GM12878 (cell line): ENCODE data around the gene SPSB2. TPM values are rescaled to one million over a fixed set of nuclear protein-coding genes. Genes with fewer than 3 reads are reported as not detected.
"Not testable (repeated sequence)": the region's sequence is repeated elsewhere in the genome, so short reads cannot be mapped to it uniquely, and the experiment has no call there.

Experiments
- ATAC-seq: fragments of 200-7000 bp; cut with Tn5 transposase; 3 replicates; pipeline ENCODE4 v1.9.1; 2020; ENCODE audit warnings: mild to moderate bottlenecking, moderate library complexity
- BruUV-seq: library from RNA; stranded (reverse); fragments of 400-500 nt; replicated peaks from 2 replicates; lab custom pipeline; 2021; lab: Mats Ljungman, UMichigan
- CTCF ChIA-PET: fragments of 300-600 bp; sonication (Branson Sonifier 250); formaldehyde crosslinking; extraction: SDS; loops from one replicate; lab custom pipeline; 2021; ENCODE audit warnings: inconsistent platforms; lab: Yijun Ruan, JAX
- POLR2A ChIA-PET: fragments of 350-600 bp; formaldehyde crosslinking; extraction: SDS; loops from one replicate; lab custom pipeline; 2021; ENCODE audit warnings: inconsistent platforms; lab: Charles Lee
- RAD21 ChIA-PET: fragments of 300-600 bp; sonication (Branson Sonifier 250); formaldehyde crosslinking; loops from one replicate; lab custom pipeline; 2023; ENCODE audit warnings: antibody characterized with exemption; ENCODE audit not compliant: unreplicated experiment; lab: Charles Lee
- SMC1A ChIA-PET: fragments of 300-600 bp; sonication (Branson Sonifier 250); formaldehyde crosslinking; loops from one replicate; lab custom pipeline; 2023; ENCODE audit not compliant: unreplicated experiment, uncharacterized antibody; lab: Charles Lee
- DNase-seq: peaks from one replicate; pipeline ENCODE4 v3.0.0-alpha.2; 2011; ENCODE audit warnings: low read depth, low spot score
- FAIRE-seq: peaks from 3 replicates; lab custom pipeline; 2011; peaks lifted over from hg19 to GRCh38; lab: Jason Lieb, UNC
- H2AFZ ChIP-seq: 2 replicates; pipeline ENCODE4 v1.6.0; 2011; ENCODE audit warnings: low read depth, low read length, control low read depth; ENCODE audit not compliant: control insufficient read depth
- H3K27ac ChIP-seq: 2 replicates; pipeline ENCODE4 v1.5.1; 2011; ENCODE audit warnings: control low read depth; ENCODE audit not compliant: control insufficient read depth, insufficient read depth
- H3K27me3 ChIP-seq, 2 experiments: replicated peaks in 1 of 2; 2 replicates each; pipeline versions ENCODE4 v1.6.0 to v1.6.1; 2011; ENCODE audit warnings: low read length in 1 of 2; ENCODE audit not compliant: control insufficient read depth in 2 of 2, insufficient read depth in 2 of 2
- H3K36me3 ChIP-seq, 2 experiments: 2 replicates each; pipeline ENCODE4 v1.5.1; 2011; ENCODE audit warnings: low read length in 1 of 2; ENCODE audit not compliant: control insufficient read depth in 2 of 2, insufficient read depth in 2 of 2
- H3K4me1 ChIP-seq: 2 replicates; pipeline ENCODE4 v1.6.1; 2011; ENCODE audit warnings: mild to moderate bottlenecking, low read length, moderate library complexity, mixed read lengths; ENCODE audit not compliant: control insufficient read depth, insufficient read depth
- H3K4me2 ChIP-seq: 2 replicates; pipeline ENCODE4 v1.6.0; 2011; ENCODE audit warnings: control low read depth; ENCODE audit not compliant: control insufficient read depth, insufficient read depth
- H3K4me3 ChIP-seq: fragments of 200-600 bp; sonication (generic); 2 replicates; pipeline ENCODE4 v1.5.1; 2016
- H3K79me2 ChIP-seq: 2 replicates; pipeline ENCODE4 v1.6.0; 2011; ENCODE audit warnings: low read length; ENCODE audit not compliant: control insufficient read depth, insufficient read depth
- H3K9ac ChIP-seq: 2 replicates; pipeline ENCODE4 v1.8.0; 2011; ENCODE audit warnings: low read length, control low read depth, mixed read lengths; ENCODE audit not compliant: control insufficient read depth, insufficient read depth
- H3K9me3 ChIP-seq: replicated peaks from 3 replicates; pipeline ENCODE4 v1.5.1; 2011; ENCODE audit warnings: mild to moderate bottlenecking, low read length; ENCODE audit not compliant: control insufficient read depth, insufficient read depth
- H4K20me1 ChIP-seq: 2 replicates; pipeline ENCODE4 v1.6.0; 2011; ENCODE audit not compliant: control insufficient read depth, insufficient read depth
- HDAC6 ChIP-seq: fragments of 200-600 bp; sonication (generic); IDR thresholded peaks from one replicate; pipeline ENCODE4 v1.8.0; 2017; ENCODE audit warnings: antibody characterized with exemption; ENCODE audit not compliant: unreplicated experiment
- WGBS: methylation state at CpG from one replicate; pipeline ENCODE4 v1.1.6; 2016; ENCODE audit warnings: low lambda C conversion rate; ENCODE audit not compliant: insufficient replicate concordance, insufficient coverage; ENCODE audit errors: missing lambda C conversion rate; 5-methylcytosine and 5-hydroxymethylcytosine counted together
- in situ Hi-C: fragments of 300-500 bp; cut with MboI; formaldehyde crosslinking; loops from 9 replicates; pipeline ENCODE4 v1.14.3; 2018; ENCODE audit warnings: mixed read lengths
- intact Hi-C: fragments of 100-400 bp; cut with micrococcal nuclease; formaldehyde crosslinking; loops from one replicate; pipeline ENCODE4 v1.14.2; 2022; ENCODE audit not compliant: unreplicated experiment
- polyA plus RNA-seq, 11 experiments: library from polyadenylated mRNA; depleted of rRNA in 4 of 11; unstranded in 6 of 11; stranded (reverse) in 5 of 11; fragments of >200 nt; fragmentation: Nextera tagmentation in 4 of 11; fragmentation: Illumina TruSeq in 1 of 11; extraction: Ambion mirVana in 4 of 11; extraction: Trizol in 1 of 11; gene quantifications; 1 replicate in 1 of 11; 2 replicates in 10 of 11; pipeline versions ENCODE4 v1.2.1 to v1.2.3, GENCODE V29; 2011 to 2016; ENCODE audit warnings: inconsistent platforms in 2 of 11, missing spikeins in 2 of 11, low read depth in 1 of 11
- total RNA-seq, 4 experiments: library from RNA; depleted of rRNA in 3 of 4; stranded (reverse); fragments of >200 nt in 3 of 4; fragmentation: Illumina TruSeq in 1 of 4; extraction: Trizol in 1 of 4; gene quantifications; 2 replicates each; pipeline versions ENCODE4 v1.2.1 to v1.2.3, GENCODE V29; 2013 to 2021

Gene SPSB2
- total and polyA plus RNA-seq, 10 of the 15 experiments (the other 5 are each of a cell fraction or from before 2014, with no cell fraction given): 0.08 to 5.6 (median 2.7) TPM

DNA sequence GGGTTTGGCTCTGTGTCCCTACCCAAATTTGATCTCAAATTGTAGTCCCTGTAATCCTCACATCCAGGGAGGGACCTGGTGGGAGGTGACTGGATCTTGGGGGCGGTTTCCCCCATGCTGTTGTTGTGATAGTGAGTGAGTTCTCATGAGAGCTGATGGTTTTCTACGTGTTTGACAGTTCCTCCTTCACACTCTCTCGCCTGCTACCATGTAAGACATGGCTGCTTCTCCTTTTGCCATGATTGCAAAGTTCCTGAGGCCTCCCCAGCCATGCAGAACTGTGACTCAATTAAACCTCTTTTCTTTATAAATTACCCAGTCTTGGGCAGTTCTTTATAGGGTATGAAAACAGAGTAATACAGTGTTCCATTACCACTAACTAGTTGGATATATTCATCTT, 21.2 kb upstream of the SPSB2 start:
- RAD21 ChIA-PET: no interaction called here
- no TSS peak for BruUV-seq
- TF ChIP-seq HDAC6: no peak
- POLR2A ChIA-PET: no interaction called here
- CTCF ChIA-PET: interaction anchor here (1.4 to 6.1 kb wide), 2 partner anchors 9 to 24 kb away, joined by 4 to 121 read pairs; partner anchors contain the start of genes SPSB2 and TPI1
- Histone ChIP-seq H4K20me1 (no peaks in the 10 kb centered on the region), H3K27me3 (no peaks in the 10 kb centered on the region), H3K4me3 (no peak overlapping the region), H3K9ac (no peak overlapping the region), H3K9me3 (no peaks in the 10 kb centered on the region), H3K4me1 (peaks cover 12% of the 10 kb centered on the region), H3K27ac (no peak overlapping the region), H3K79me2 (no peaks in the 10 kb centered on the region), H3K36me3 (no peaks in the 10 kb centered on the region), H2AFZ (no peak overlapping the region), H3K4me2 (no peak overlapping the region)
- DNase-seq (no peak), FAIRE-seq (no peak), ATAC-seq (no peak)
- SMC1A ChIA-PET: no interaction called here
- WGBS: 70% methylated on average over 3 of the region's 3 CpGs
- in situ Hi-C loops (no loop called here), intact Hi-C loops (no loop called here)

DNA sequence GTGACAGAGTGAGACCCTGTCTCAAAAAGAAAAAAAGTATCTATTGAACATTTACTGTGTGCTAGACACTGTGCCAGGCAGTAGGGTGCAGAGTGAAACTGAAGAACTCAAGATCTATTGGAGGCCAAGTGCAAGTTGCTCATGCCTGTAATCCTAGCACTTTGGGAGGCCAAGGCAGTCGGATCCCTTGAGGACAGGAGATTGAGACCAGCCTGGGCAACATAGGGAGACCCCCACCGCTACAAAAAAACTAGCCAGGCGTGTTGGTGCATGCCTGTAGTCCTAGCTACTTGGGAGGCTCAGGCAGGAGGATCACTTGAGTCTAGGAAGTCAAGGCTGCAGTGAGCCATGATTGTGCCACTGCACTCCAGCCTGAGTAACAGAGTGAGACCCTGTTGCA, 19.6 kb upstream of the SPSB2 start:
- FAIRE-seq, H3K27ac ChIP-seq, H3K4me3 ChIP-seq, H3K9ac ChIP-seq, H3K9me3 ChIP-seq, DNase-seq, ATAC-seq, H3K79me2 ChIP-seq, H2AFZ ChIP-seq, BruUV-seq, H3K4me2 ChIP-seq, in situ Hi-C loops, H3K27me3 ChIP-seq, intact Hi-C loops, H3K36me3 ChIP-seq, H4K20me1 ChIP-seq: not testable (repeated sequence)
- 94% methylated on average over 3 of the region's 3 CpGs for WGBS
- POLR2A ChIA-PET: interaction anchor here (0.7 to 2.1 kb wide), 7 partner anchors 14 to 383 kb away, joined by 3 to 21 read pairs (median 7); partner anchors contain the start of genes CDCA3, ENO2, LRRC23 and SPSB2
- CTCF ChIA-PET: interaction anchor here (1.8 to 6.1 kb wide), 7 partner anchors 10 to 40 kb away, joined by 6 to 121 read pairs (median 15); partner anchors contain the start of genes CDCA3, SPSB2, TPI1 and USP5
- SMC1A ChIA-PET: interaction anchor here (0.7 to 2.8 kb wide), 3 partner anchors 20 to 41 kb away, joined by 3 to 41 read pairs (median 16); partner anchors contain the start of genes ENO2, SPSB2 and USP5
- RAD21 ChIA-PET: interaction anchor here (1.7 to 2.3 kb wide), 2 partner anchors 20 to 53 kb away, joined by 5 to 37 read pairs; partner anchors contain the start of gene SPSB2
- H3K4me1 ChIP-seq: peaks cover 12% of the 10 kb centered on the region
